ENCODE data around the gene MDM4. TPM values are rescaled to one million over a fixed set of nuclear protein-coding genes. Genes with fewer than 3 reads are reported as not detected.

Gene MDM4
- 10 to 100 TPM; 66.1 to 92.3 (median 88.6) TPM for total RNA-seq

GRCh38 chr1:204516180-204516879 is at the start of gene MDM4:
Gene MDM4 (plus strand): TSS chr1:204516406. CDS start chr1:204525519, 9,113 bp downstream.
- no peak for TF ChIP-seq CTCF (IDR thresholded peaks at IDR 0.05; ENCODE audit: low read depth)

GRCh38 chr1:204466416-204467405 is 49.5 kb upstream of the MDM4 start:
- TF ChIP-seq CTCF (IDR thresholded peaks at IDR 0.05; ENCODE audit: low read depth): no peak

- TF ChIP-seq CTCF (IDR thresholded peaks at IDR 0.05; ENCODE audit: low read depth): no peak
Measured at GRCh38 chr1:204468206-204468605, 48.0 kb upstream of the MDM4 start.

- TF ChIP-seq CTCF (IDR thresholded peaks at IDR 0.05; ENCODE audit: low read depth): no peak
Measured at GRCh38 chr1:204468766-204469302, 47.4 kb upstream of the MDM4 start.

- TF ChIP-seq CTCF (IDR thresholded peaks at IDR 0.05; ENCODE audit: low read depth): no peak
Measured at GRCh38 chr1:204469304-204469703, 46.9 kb upstream of the MDM4 start.

- TF ChIP-seq CTCF (IDR thresholded peaks at IDR 0.05; ENCODE audit: low read depth): no peak
Measured at GRCh38 chr1:204471687-204472086, 44.5 kb upstream of the MDM4 start.

GRCh38 chr1:204472660-204473059 is 43.5 kb upstream of the MDM4 start:
- no peak for TF ChIP-seq CTCF (IDR thresholded peaks at IDR 0.05; ENCODE audit: low read depth)
